ENCODE results near the gene SPATA19. TPM values are rescaled to one million over a fixed set of nuclear protein-coding genes. Genes with fewer than 3 reads are reported as not detected.

Gene SPATA19
- total RNA-seq, 2 donors from 2014 or later, result not detected

DNA sequence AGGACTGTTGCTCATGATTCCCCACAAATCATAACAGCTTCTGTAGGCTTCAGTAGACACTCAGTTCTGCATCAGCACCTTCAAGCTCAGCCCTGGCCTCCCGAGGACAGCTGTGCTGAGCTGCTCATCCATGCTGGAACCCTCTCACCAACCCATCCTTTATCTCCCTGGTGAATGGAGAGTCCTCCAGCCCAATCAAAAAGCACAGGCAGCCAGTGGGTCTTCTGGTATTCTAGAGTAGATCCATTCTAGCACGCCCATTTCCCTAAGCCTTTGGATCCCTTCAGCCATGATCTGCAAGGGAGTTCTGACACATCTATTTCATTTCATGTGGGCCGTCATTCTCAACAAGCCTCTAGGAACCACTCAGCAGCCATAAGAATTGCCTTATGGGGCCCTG is 44.6 kb upstream of the SPATA19 start:
- Histone ChIP-seq H3K4me3 (no peak overlapping the region), H3K9me3 (no peaks in the 10 kb centered on the region), H3K27ac (no peak overlapping the region), H3K27me3 (replicated peaks; ENCODE audit: insufficient read depth) (no peaks in the 10 kb centered on the region), H3K4me1 (ENCODE audit: control insufficient read depth in 1 of 2, low read depth in 2 of 2) (no peaks in the 10 kb centered on the region), H3K36me3 (no peaks in the 10 kb centered on the region)
- ATAC-seq (ENCODE audit: insufficient number of reproducible peaks, low FRiP score, low read depth) (no peak), DNase-seq (ENCODE audit: low spot score) (no peak)
- TF ChIP-seq, protein P1, sequence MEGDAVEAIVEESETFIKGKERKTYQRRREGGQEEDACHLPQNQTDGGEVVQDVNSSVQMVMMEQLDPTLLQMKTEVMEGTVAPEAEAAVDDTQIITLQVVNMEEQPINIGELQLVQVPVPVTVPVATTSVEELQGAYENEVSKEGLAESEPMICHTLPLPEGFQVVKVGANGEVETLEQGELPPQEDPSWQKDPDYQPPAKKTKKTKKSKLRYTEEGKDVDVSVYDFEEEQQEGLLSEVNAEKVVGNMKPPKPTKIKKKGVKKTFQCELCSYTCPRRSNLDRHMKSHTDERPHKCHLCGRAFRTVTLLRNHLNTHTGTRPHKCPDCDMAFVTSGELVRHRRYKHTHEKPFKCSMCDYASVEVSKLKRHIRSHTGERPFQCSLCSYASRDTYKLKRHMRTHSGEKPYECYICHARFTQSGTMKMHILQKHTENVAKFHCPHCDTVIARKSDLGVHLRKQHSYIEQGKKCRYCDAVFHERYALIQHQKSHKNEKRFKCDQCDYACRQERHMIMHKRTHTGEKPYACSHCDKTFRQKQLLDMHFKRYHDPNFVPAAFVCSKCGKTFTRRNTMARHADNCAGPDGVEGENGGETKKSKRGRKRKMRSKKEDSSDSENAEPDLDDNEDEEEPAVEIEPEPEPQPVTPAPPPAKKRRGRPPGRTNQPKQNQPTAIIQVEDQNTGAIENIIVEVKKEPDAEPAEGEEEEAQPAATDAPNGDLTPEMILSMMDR (IDR thresholded peaks at IDR 0.05), result no peak

DNA sequence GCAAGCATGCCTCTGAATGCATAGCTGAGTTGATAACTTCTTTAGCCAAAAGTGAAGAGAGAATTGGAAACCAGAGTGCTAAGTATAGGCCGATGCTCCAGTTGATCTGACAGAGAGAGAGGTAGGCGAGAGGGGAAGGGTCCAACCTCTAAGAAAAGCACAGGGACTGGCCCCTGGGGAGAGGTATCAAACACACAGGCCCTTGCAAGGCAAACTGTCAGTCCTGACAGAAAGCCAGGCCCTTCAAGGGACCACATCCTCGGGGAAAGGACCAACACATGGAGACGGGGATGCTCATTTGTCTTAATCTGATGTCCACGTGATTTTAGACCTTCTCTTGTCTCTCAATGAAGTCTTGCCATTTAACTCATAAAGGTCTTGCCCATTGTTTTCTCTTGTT is 43.9 kb upstream of the SPATA19 start:
- Histone ChIP-seq H3K27me3 (replicated peaks; ENCODE audit: insufficient read depth) (no peaks in the 10 kb centered on the region), H3K36me3 (no peaks in the 10 kb centered on the region), H3K4me3 (no peak overlapping the region), H3K4me1 (ENCODE audit: control insufficient read depth in 1 of 2, low read depth in 2 of 2) (no peaks in the 10 kb centered on the region), H3K27ac (no peak overlapping the region), H3K9me3 (peaks cover 3% of the 10 kb centered on the region)
- no peak for ATAC-seq (ENCODE audit: insufficient number of reproducible peaks, low FRiP score, low read depth)
- no peak for DNase-seq (ENCODE audit: low spot score)
- TF ChIP-seq, protein P1 (IDR thresholded peaks at IDR 0.05), result no peak

DNA sequence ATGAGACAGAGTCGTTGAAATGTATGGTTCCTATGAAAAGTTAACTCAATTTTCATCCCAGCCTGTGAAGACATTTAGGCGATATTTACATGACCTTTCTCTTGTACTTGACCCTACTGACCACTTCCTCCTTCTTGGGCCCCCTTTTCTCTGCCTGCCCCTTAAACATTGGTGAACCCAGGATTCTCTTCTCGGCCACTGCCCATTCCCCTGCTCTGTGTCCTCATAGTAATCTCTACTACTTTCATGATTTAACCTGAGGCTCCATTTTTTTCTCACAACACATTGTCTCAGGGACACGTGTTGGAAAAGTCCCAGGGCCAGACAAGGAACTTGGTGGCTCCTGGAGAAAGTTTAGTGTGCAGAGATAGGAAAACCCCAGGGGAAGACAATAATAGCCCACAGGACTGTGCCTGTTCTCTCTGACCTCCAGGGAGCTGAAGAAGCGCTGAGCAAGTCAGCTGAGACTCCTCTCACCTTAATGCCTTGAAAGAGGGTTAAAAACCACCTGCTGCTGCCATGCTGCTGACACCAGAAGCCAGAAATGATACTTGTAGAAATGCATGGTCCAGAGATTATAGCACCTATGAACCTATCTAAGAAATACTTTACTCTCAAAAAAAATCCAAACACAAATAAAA is 42.5 kb upstream of the SPATA19 start:
- Histone ChIP-seq H3K27ac (no peak overlapping the region), H3K27me3 (replicated peaks; ENCODE audit: insufficient read depth) (no peaks in the 10 kb centered on the region), H3K9me3 (peaks cover 6% of the 10 kb centered on the region), H3K36me3 (no peaks in the 10 kb centered on the region), H3K4me3 (no peak overlapping the region), H3K4me1 (ENCODE audit: control insufficient read depth in 1 of 2, low read depth in 2 of 2) (no peaks in the 10 kb centered on the region)
- DNase-seq (ENCODE audit: low spot score), result no peak
- no peak for ATAC-seq (ENCODE audit: insufficient number of reproducible peaks, low FRiP score, low read depth)
- TF ChIP-seq, protein P1 (IDR thresholded peaks at IDR 0.05), result no peak

DNA sequence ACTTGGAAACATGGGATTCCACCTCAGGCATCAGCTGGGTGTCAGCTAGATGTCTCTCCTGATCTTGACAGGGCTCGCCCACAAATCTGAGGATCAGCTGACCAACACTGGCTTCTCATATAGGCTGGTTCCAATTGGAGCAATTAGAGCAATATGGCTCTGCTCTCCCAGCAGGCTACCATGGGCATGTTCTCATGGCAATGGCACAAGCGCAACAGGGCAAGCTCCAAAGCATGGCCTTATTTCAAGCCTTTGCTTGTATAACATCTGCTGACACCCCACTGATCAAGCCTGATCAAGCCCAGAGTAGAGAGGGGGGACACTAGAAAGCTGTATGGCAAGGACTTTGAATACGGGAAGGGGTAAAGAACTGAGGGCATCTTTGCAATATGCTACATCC is 40.7 kb upstream of the SPATA19 start:
- TF ChIP-seq, protein P1 (IDR thresholded peaks at IDR 0.05), result no peak
- DNase-seq (ENCODE audit: low spot score), result no peak
- Histone ChIP-seq H3K36me3 (no peaks in the 10 kb centered on the region), H3K4me3 (no peak overlapping the region), H3K9me3 (peaks cover 6% of the 10 kb centered on the region), H3K4me1 (ENCODE audit: control insufficient read depth in 1 of 2, low read depth in 2 of 2) (no peaks in the 10 kb centered on the region), H3K27me3 (replicated peaks; ENCODE audit: insufficient read depth) (no peaks in the 10 kb centered on the region), H3K27ac (no peak overlapping the region)
- no peak for ATAC-seq (ENCODE audit: insufficient number of reproducible peaks, low FRiP score, low read depth)

DNA sequence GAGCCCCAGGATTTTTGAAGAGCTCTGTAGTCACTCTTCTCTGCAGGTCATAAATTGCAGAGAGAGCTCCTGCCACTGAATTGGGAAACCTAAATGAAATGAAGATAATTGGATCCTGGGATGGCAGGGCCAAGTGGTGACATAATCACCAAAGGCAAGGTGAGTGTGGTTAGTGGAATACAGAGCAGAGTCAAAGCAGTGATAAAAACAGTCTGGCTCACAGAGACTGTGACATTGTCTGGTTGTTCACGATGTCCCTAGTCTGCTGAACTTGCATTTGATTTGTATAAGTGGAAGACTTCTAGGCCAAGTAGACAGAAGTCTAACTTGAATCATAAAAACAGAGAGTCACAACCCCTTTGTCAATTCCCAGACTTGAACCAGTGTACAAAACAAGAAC is 26.8 kb upstream of the SPATA19 start:
- no peaks in the 10 kb centered on the region for H3K9me3 ChIP-seq
- no peak overlapping the region for H3K27ac ChIP-seq
- ATAC-seq (ENCODE audit: insufficient number of reproducible peaks, low FRiP score, low read depth) (no peak), DNase-seq (ENCODE audit: low spot score) (no peak)
- H3K27me3 ChIP-seq (replicated peaks; ENCODE audit: insufficient read depth), result no peaks in the 10 kb centered on the region
- TF ChIP-seq, protein P1 (IDR thresholded peaks at IDR 0.05), result no peak
- no peak overlapping the region for H3K4me3 ChIP-seq
- no peaks in the 10 kb centered on the region for H3K36me3 ChIP-seq
- H3K4me1 ChIP-seq (ENCODE audit: control insufficient read depth in 1 of 2, low read depth in 2 of 2), result no peaks in the 10 kb centered on the region
